H9 (cell line): ENCODE data around the gene IRF1. TPM values are rescaled to one million over a fixed set of nuclear protein-coding genes. Genes with fewer than 3 reads are reported as not detected.

Experiments used
- DNase-seq: peaks from one replicate; pipeline ENCODE4 v3.0.0-alpha.2; 2017
- H2AFZ ChIP-seq: one replicate; pipeline ENCODE4 v1.6.1; 2013; ENCODE audit warnings: mild to moderate bottlenecking, low read length, control low read depth, moderate library complexity
- H2AK5ac ChIP-seq: 2 replicates; pipeline ENCODE4 v1.6.1; 2013; ENCODE audit warnings: low read length, control low read depth, mixed read lengths; ENCODE audit not compliant: insufficient read length
- H2BK120ac ChIP-seq: one replicate; pipeline ENCODE4 v1.6.1; 2013; ENCODE audit warnings: low read depth, mild to moderate bottlenecking, low read length, control low read depth, inconsistent platforms; ENCODE audit not compliant: poor library complexity, severe bottlenecking
- H2BK12ac ChIP-seq: 2 replicates; pipeline ENCODE4 v1.6.1; 2013; ENCODE audit warnings: low read length, control low read depth, mixed read lengths, low read depth; ENCODE audit not compliant: insufficient read length
- H2BK15ac ChIP-seq: 2 replicates; pipeline ENCODE4 v1.6.1; 2013; ENCODE audit warnings: low read depth, low read length, control low read depth
- H2BK20ac ChIP-seq: one replicate; pipeline ENCODE4 v1.6.1; 2013; ENCODE audit warnings: low read depth, mild to moderate bottlenecking, low read length, control low read depth, inconsistent platforms; ENCODE audit not compliant: poor library complexity, severe bottlenecking
- H2BK5ac ChIP-seq: 2 replicates; pipeline ENCODE4 v1.6.1; 2013; ENCODE audit warnings: low read length, control low read depth, mixed read lengths; ENCODE audit not compliant: insufficient read length
- H3K14ac ChIP-seq: 2 replicates; pipeline ENCODE4 v1.6.1; 2013; ENCODE audit warnings: low read length, control low read depth; ENCODE audit not compliant: insufficient read depth
- H3K18ac ChIP-seq: 2 replicates; pipeline ENCODE4 v1.6.1; 2013; ENCODE audit warnings: low read depth, mild to moderate bottlenecking, mixed read lengths, low read length, control low read depth; ENCODE audit not compliant: insufficient read length
- H3K23ac ChIP-seq: 2 replicates; pipeline ENCODE4 v1.6.1; 2013; ENCODE audit warnings: low read length, control low read depth, mixed read lengths, low read depth; ENCODE audit not compliant: insufficient read length
- H3K23me2 ChIP-seq: 2 replicates; pipeline ENCODE4 v1.6.1; 2013; ENCODE audit warnings: low read depth, mild to moderate bottlenecking, mixed read lengths, low read length, control low read depth; ENCODE audit not compliant: insufficient read length, poor library complexity, severe bottlenecking
- H3K27ac ChIP-seq: 2 replicates; pipeline ENCODE4 v1.5.1; 2013; ENCODE audit warnings: low read length, control low read depth, mixed read lengths, low read depth; ENCODE audit not compliant: insufficient read length
- H3K27me3 ChIP-seq: 2 replicates; pipeline ENCODE4 v1.6.1; 2013; ENCODE audit warnings: low read length, control low read depth, inconsistent platforms; ENCODE audit not compliant: insufficient read depth
- H3K4ac ChIP-seq: 2 replicates; pipeline ENCODE4 v1.6.1; 2013; ENCODE audit warnings: low read depth, mild to moderate bottlenecking, control low read depth, inconsistent platforms, low read length, moderate library complexity
- H3K4me1 ChIP-seq: 2 replicates; pipeline ENCODE4 v1.6.1; 2013; ENCODE audit warnings: low read length, control low read depth, inconsistent platforms; ENCODE audit not compliant: insufficient read depth
- H3K4me2 ChIP-seq: 2 replicates; pipeline ENCODE4 v1.6.1; 2013; ENCODE audit warnings: low read length, control low read depth, mixed read lengths; ENCODE audit not compliant: insufficient read length, insufficient read depth
- H3K56ac ChIP-seq: 2 replicates; pipeline ENCODE4 v1.6.1; 2013; ENCODE audit warnings: low read depth, mild to moderate bottlenecking, mixed read lengths, low read length, control low read depth; ENCODE audit not compliant: insufficient read length
- H3K79me1 ChIP-seq: 2 replicates; pipeline ENCODE4 v1.6.1; 2013; ENCODE audit warnings: low read depth, mild to moderate bottlenecking, moderate library complexity, low read length, control low read depth, inconsistent platforms; ENCODE audit not compliant: insufficient read depth, poor library complexity, severe bottlenecking
- H3K79me2 ChIP-seq: 2 replicates; pipeline ENCODE4 v1.6.1; 2013; ENCODE audit warnings: low read length, control low read depth, inconsistent platforms; ENCODE audit not compliant: insufficient read depth
- H3K9ac ChIP-seq: 2 replicates; pipeline ENCODE4 v1.6.1; 2013; ENCODE audit warnings: low read length, control low read depth, mixed read lengths; ENCODE audit not compliant: insufficient read length; ENCODE audit errors: extremely low read depth
- H3K9me3 ChIP-seq: one replicate; pipeline ENCODE4 v1.6.1; 2013; ENCODE audit warnings: low read depth, low read length, inconsistent platforms; ENCODE audit not compliant: control insufficient read depth
- H3T11ph ChIP-seq: one replicate; pipeline ENCODE4 v1.6.1; 2013; ENCODE audit warnings: mild to moderate bottlenecking, low read length, control low read depth, inconsistent platforms
- H4K20me1 ChIP-seq: one replicate; pipeline ENCODE4 v1.6.1; 2013; ENCODE audit not compliant: control insufficient read depth, insufficient read length, insufficient read depth
- H4K5ac ChIP-seq: 2 replicates; pipeline ENCODE4 v1.6.1; 2013; ENCODE audit warnings: low read depth, mild to moderate bottlenecking, mixed read lengths, low read length, control low read depth; ENCODE audit not compliant: insufficient read length
- H4K8ac ChIP-seq: replicated peaks from 2 replicates; pipeline ENCODE4 v1.6.1; 2013; ENCODE audit warnings: low read length, control low read depth, mixed read lengths, low read depth; ENCODE audit not compliant: insufficient read length
- H4K91ac ChIP-seq: 2 replicates; pipeline ENCODE4 v1.6.1; 2013; ENCODE audit warnings: low read depth, mild to moderate bottlenecking, moderate library complexity, mixed read lengths, low read length, control low read depth; ENCODE audit not compliant: insufficient read length
- H3K27ac Mint-ChIP-seq, 3 experiments: 2 replicates in 2 of 3; 3 replicates in 1 of 3; pipeline ENCODE4 v1.8.0; 2020 to 2021; ENCODE audit warnings: mixed read lengths in 3 of 3, mild to moderate bottlenecking in 1 of 3, moderate library complexity in 1 of 3
- H3K27me3 Mint-ChIP-seq: 2 replicates; pipeline ENCODE4 v1.8.0; 2021; ENCODE audit warnings: low read depth, mild to moderate bottlenecking, moderate library complexity, mixed read lengths
- H3K36me3 Mint-ChIP-seq, 3 experiments: 2 replicates in 2 of 3; 3 replicates in 1 of 3; pipeline ENCODE4 v1.8.0; 2020 to 2021; ENCODE audit warnings: low read depth in 3 of 3, mixed read lengths in 3 of 3; ENCODE audit not compliant: insufficient read depth in 1 of 3
- H3K4me1 Mint-ChIP-seq, 2 experiments: 2 replicates each; pipeline ENCODE4 v1.8.0; 2020; ENCODE audit warnings: mixed read lengths in 2 of 2
- H3K4me3 Mint-ChIP-seq, 2 experiments: 2 replicates in 1 of 2; 3 replicates in 1 of 2; pipeline ENCODE4 v1.8.0; 2020 to 2021; ENCODE audit warnings: mild to moderate bottlenecking in 2 of 2, mixed read lengths in 2 of 2, moderate library complexity in 1 of 2
- H3K9me3 Mint-ChIP-seq, 2 experiments: 2 replicates in 1 of 2; 3 replicates in 1 of 2; pipeline ENCODE4 v1.8.0; 2020; ENCODE audit warnings: mild to moderate bottlenecking in 2 of 2, mixed read lengths in 2 of 2, moderate library complexity in 1 of 2
- WGBS: extraction: QIAGEN DNeasy Blood & Tissue Kit; methylation state at CpG from one replicate; pipeline ENCODE4 v1.1.7; 2013; ENCODE audit warnings: missing lambda C conversion rate, low lambda C conversion rate, mixed read lengths; ENCODE audit not compliant: insufficient read length; ENCODE audit errors: extremely low coverage; 5-methylcytosine and 5-hydroxymethylcytosine counted together
- total RNA-seq: library from RNA; stranded (reverse); gene quantifications from 2 replicates; pipeline ENCODE4 v1.2.1, GENCODE V29; 2021
- TF ChIP-seq, protein P1 (sequence below): fragments of 200-600 bp; sonication (generic); conservative IDR thresholded peaks from 3 replicates; pipeline ENCODE4 v1.8.0; 2021; ENCODE audit warnings: antibody characterized with exemption, mild to moderate bottlenecking

Gene IRF1
- total RNA-seq, 1 experiment from 2014 or later, result 8.7 TPM

DNA sequence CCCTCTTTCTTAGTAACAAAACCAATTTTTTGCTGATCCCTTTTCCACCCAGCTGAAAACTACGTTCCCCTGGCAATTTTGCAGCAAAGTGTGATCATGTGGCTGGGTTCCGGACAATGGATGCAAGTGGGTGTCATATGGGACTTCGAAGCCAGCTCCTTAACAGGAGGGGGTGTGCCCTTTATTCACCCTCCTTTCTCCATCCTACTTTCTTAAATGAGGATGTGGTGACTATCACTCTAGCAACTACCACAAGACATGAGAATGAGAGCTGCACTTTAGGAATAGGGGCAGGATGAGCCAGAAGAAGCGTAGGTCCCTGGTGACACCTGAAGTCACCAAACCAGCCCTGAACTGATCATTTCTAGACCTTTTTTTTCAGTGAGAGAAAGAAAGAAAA is 58.9 kb downstream of the IRF1 start:
- H2BK12ac ChIP-seq, result no peak overlapping the region
- no peaks in the 10 kb centered on the region for H3K79me1 ChIP-seq
- no peak overlapping the region for H3T11ph ChIP-seq
- H2BK5ac ChIP-seq, result no peak overlapping the region
- no peaks in the 10 kb centered on the region; the same call in 1 of the 2 replicates for H3K4me1 ChIP-seq
- Mint-ChIP-seq H3K4me1 (peaks cover 17 to 23% of the 10 kb centered on the region in 2 experiments), H3K27ac (no peak overlapping the region), H3K27me3 (no peaks in the 10 kb centered on the region), H3K9me3 (no peaks in the 10 kb centered on the region), H3K4me3 (no peak overlapping the region), H3K36me3 (no peaks in the 10 kb centered on the region)
- H3K9ac ChIP-seq, result no peak overlapping the region
- H3K23ac ChIP-seq, result no peak overlapping the region
- no peaks in the 10 kb centered on the region for H4K20me1 ChIP-seq
- no peaks in the 10 kb centered on the region for H3K9me3 ChIP-seq
- no peaks in the 10 kb centered on the region for H3K79me2 ChIP-seq
- H2AFZ ChIP-seq, result no peak overlapping the region
- no peak overlapping the region for H3K14ac ChIP-seq
- no peak overlapping the region for H2AK5ac ChIP-seq
- no peak overlapping the region for H4K8ac ChIP-seq
- no peaks in the 10 kb centered on the region for H3K23me2 ChIP-seq
- H3K4me2 ChIP-seq, result no peak overlapping the region
- H4K91ac ChIP-seq, result no peak overlapping the region
- TF ChIP-seq, protein P1, sequence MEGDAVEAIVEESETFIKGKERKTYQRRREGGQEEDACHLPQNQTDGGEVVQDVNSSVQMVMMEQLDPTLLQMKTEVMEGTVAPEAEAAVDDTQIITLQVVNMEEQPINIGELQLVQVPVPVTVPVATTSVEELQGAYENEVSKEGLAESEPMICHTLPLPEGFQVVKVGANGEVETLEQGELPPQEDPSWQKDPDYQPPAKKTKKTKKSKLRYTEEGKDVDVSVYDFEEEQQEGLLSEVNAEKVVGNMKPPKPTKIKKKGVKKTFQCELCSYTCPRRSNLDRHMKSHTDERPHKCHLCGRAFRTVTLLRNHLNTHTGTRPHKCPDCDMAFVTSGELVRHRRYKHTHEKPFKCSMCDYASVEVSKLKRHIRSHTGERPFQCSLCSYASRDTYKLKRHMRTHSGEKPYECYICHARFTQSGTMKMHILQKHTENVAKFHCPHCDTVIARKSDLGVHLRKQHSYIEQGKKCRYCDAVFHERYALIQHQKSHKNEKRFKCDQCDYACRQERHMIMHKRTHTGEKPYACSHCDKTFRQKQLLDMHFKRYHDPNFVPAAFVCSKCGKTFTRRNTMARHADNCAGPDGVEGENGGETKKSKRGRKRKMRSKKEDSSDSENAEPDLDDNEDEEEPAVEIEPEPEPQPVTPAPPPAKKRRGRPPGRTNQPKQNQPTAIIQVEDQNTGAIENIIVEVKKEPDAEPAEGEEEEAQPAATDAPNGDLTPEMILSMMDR, result no peak
- H2BK20ac ChIP-seq, result no peak overlapping the region
- H3K27me3 ChIP-seq, result no peaks in the 10 kb centered on the region
- H2BK120ac ChIP-seq, result no peak overlapping the region
- no peak for DNase-seq
- H3K4ac ChIP-seq, result no peak overlapping the region
- no peak overlapping the region for H3K18ac ChIP-seq
- no peak overlapping the region for H3K56ac ChIP-seq
- WGBS, result no CpG with 5 or more reads among the region's 4 CpGs
- no peak overlapping the region for H3K27ac ChIP-seq
- no peak overlapping the region for H2BK15ac ChIP-seq
- no peak overlapping the region for H4K5ac ChIP-seq

Other genes starting within 250 kb of the IRF1 start
- gene PDLIM4, start 233.1 kb downstream of the IRF1 start, total RNA-seq, result 7.6 and 12.2 TPM in 2 replicates
- 0.70 and 0.72 TPM in 2 replicates for gene SLC22A4, start 196.4 kb downstream of the IRF1 start, total RNA-seq
- gene SLC22A5, start 121.1 kb downstream of the IRF1 start, total RNA-seq, result 3.4 and 3.9 TPM in 2 replicates
- gene IL5, start 52.7 kb upstream of the IRF1 start, total RNA-seq, result not detected in 2 replicates
- 40.4 and 46.1 TPM in 2 replicates for gene RAD50, start 66.2 kb upstream of the IRF1 start, total RNA-seq
- gene IL13, start 167.4 kb upstream of the IRF1 start, total RNA-seq, result not detected in 2 replicates
- gene IL4, start 183.2 kb upstream of the IRF1 start, total RNA-seq, result not detected in 2 replicates
- gene KIF3A, start 246.8 kb upstream of the IRF1 start, total RNA-seq, result 12.9 and 13.2 TPM in 2 replicates